ENCODE data around the gene CTSK. TPM values are rescaled to one million over a fixed set of nuclear protein-coding genes. Genes with fewer than 3 reads are reported as not detected.
A peak's percentile ranks its signal among the peaks of the same experiment; 100 is the strongest.
"Not testable (repeated sequence)": the region's sequence is repeated elsewhere in the genome, so short reads cannot be mapped to it uniquely, and the experiment has no call there.

The CTSK gene
- total RNA-seq, 4 donors from 2014 or later = 8.4 to 20.2 (median 17.7) TPM

DNA sequence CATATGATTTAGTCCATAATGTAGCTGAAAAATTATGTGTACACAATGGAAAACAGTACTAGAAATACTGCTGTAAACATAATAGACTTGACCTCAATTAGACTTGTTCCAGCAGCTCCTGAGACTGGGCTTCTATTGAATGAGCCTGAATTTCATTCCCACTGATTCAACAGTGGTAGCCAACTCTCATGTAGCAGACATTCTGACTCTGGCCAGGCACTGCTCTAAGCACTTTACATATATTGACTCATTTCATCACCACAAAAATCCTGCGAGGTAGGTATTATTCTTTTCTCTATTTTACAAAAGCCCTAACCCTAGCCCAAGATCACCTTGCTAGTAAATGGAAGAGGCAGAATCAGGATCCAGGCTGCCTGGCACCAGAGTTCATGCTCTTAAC is 29.7 kb downstream of the CTSK start:
- in situ Hi-C loops (cut with MboI; ENCODE audit: low sequenced_read_pairs in 4 of 4) = no loop called here
- Histone ChIP-seq H3K9me3 (no peaks in the 10 kb centered on the region), H3K4me1 (no peaks in the 10 kb centered on the region), H3K36me3 (no peaks in the 10 kb centered on the region), H3K4me3 (no peak overlapping the region), H3K27me3 (no peaks in the 10 kb centered on the region), H3K27ac (no peak overlapping the region)
- DNase-seq = no peak
- intact Hi-C loops (cut with DNase I; ENCODE audit: low total_unique reads) = no loop called here
- ATAC-seq = no peak
- TF ChIP-seq, protein P1, sequence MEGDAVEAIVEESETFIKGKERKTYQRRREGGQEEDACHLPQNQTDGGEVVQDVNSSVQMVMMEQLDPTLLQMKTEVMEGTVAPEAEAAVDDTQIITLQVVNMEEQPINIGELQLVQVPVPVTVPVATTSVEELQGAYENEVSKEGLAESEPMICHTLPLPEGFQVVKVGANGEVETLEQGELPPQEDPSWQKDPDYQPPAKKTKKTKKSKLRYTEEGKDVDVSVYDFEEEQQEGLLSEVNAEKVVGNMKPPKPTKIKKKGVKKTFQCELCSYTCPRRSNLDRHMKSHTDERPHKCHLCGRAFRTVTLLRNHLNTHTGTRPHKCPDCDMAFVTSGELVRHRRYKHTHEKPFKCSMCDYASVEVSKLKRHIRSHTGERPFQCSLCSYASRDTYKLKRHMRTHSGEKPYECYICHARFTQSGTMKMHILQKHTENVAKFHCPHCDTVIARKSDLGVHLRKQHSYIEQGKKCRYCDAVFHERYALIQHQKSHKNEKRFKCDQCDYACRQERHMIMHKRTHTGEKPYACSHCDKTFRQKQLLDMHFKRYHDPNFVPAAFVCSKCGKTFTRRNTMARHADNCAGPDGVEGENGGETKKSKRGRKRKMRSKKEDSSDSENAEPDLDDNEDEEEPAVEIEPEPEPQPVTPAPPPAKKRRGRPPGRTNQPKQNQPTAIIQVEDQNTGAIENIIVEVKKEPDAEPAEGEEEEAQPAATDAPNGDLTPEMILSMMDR (IDR thresholded peaks at IDR 0.05 in 4 of 5, conservative IDR thresholded peaks at IDR 0.05 in 1 of 5) = no peak
- TF ChIP-seq POLR2A (IDR thresholded peaks at IDR 0.05) = no peak

DNA sequence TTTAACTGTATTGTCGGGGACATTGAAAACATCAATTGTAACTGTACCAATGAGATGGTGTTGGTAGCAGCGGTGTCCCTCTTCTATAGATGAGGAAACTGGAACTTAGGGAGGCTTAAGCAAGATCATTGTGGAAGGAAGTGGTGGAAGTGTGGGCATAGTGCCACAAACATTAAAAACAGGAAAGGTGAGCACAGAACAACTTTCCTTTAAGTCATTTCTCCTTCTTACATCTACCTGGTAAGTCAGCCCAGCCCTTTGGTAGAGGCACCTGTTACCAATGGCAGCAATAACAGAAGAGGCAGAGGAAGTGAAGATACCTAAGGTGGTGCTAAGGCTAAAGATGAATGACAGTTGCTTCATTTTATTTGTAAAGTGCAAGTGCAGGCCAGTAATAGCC is 30.5 kb downstream of the CTSK start:
- ATAC-seq (no peak), DNase-seq (no peak)
- intact Hi-C loops (cut with DNase I; ENCODE audit: low total_unique reads) = no loop called here
- H3K4me1 ChIP-seq = no peaks in the 10 kb centered on the region
- H3K36me3 ChIP-seq = no peaks in the 10 kb centered on the region
- H3K27me3 ChIP-seq = no peaks in the 10 kb centered on the region
- in situ Hi-C loops (cut with MboI; ENCODE audit: low sequenced_read_pairs in 4 of 4) = no loop called here
- no peak overlapping the region for H3K27ac ChIP-seq
- H3K9me3 ChIP-seq = no peaks in the 10 kb centered on the region
- TF ChIP-seq POLR2A (IDR thresholded peaks at IDR 0.05) = no peak
- TF ChIP-seq, protein P1 (IDR thresholded peaks at IDR 0.05 in 4 of 5, conservative IDR thresholded peaks at IDR 0.05 in 1 of 5) = no peak
- no peak overlapping the region for H3K4me3 ChIP-seq

GRCh38 chr1:150775931-150776505 is 32.0 kb downstream of the CTSK start:
- H3K27ac ChIP-seq; DNase-seq; H3K36me3 ChIP-seq; in situ Hi-C loops (cut with MboI; ENCODE audit: low sequenced_read_pairs in 4 of 4); H3K27me3 ChIP-seq; intact Hi-C loops (cut with DNase I; ENCODE audit: low total_unique reads); H3K9me3 ChIP-seq; H3K4me3 ChIP-seq; H3K4me1 ChIP-seq; ATAC-seq: not testable (repeated sequence)

DNA sequence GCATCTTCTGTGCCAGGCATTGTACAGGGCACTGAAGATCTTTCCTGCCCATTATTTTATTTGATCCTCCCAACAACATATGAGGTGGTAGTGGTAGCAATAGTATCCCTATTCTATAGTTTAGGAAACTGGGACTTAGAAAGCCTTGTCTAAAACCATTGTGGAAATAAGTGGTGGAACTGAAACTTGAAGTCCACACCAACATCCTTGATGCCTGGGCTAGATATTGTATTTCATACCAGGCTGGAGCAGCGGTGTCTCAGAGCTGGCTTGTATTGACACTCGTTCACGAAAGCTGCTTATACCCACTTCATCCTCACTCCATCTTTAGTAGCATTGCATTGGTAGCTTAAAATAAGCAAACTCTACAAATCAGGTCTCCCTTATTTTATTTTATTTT is 32.8 kb downstream of the CTSK start:
- H3K27me3 ChIP-seq = no peaks in the 10 kb centered on the region
- intact Hi-C loops (cut with DNase I; ENCODE audit: low total_unique reads) (no loop called here), in situ Hi-C loops (cut with MboI; ENCODE audit: low sequenced_read_pairs in 4 of 4) (no loop called here)
- no peaks in the 10 kb centered on the region for H3K9me3 ChIP-seq
- no peak for DNase-seq
- H3K4me1 ChIP-seq = no peaks in the 10 kb centered on the region
- TF ChIP-seq, protein P1 (IDR thresholded peaks at IDR 0.05 in 4 of 5, conservative IDR thresholded peaks at IDR 0.05 in 1 of 5) = no peak
- TF ChIP-seq POLR2A (IDR thresholded peaks at IDR 0.05) = no peak
- no peak overlapping the region for H3K4me3 ChIP-seq
- H3K36me3 ChIP-seq = no peaks in the 10 kb centered on the region
- ATAC-seq = no peak
- H3K27ac ChIP-seq = no peak overlapping the region

- H3K36me3 ChIP-seq = no peaks in the 10 kb centered on the region
These were observed 35.7 kb downstream of the CTSK start for GRCh38 chr1:150772326-150772725.

GRCh38 chr1:150767704-150768103 is 40.4 kb downstream of the CTSK start:
- in situ Hi-C loops (cut with MboI; ENCODE audit: low sequenced_read_pairs in 4 of 4); H3K4me3 ChIP-seq; H3K9me3 ChIP-seq; H3K27me3 ChIP-seq; H3K27ac ChIP-seq; ATAC-seq; intact Hi-C loops (cut with DNase I; ENCODE audit: low total_unique reads); DNase-seq; H3K36me3 ChIP-seq; H3K4me1 ChIP-seq: not testable (repeated sequence)

More at GRCh38 chr1:150772326-150772725, 35.7 kb downstream of the CTSK start:
- DNase-seq (no peak), ATAC-seq (no peak)
- Histone ChIP-seq H3K4me1 (no peaks in the 10 kb centered on the region), H3K27ac (no peak overlapping the region), H3K4me3 (no peak overlapping the region), H3K27me3 (no peaks in the 10 kb centered on the region), H3K9me3 (no peaks in the 10 kb centered on the region)
- TF ChIP-seq, protein P1 (IDR thresholded peaks at IDR 0.05 in 4 of 5, conservative IDR thresholded peaks at IDR 0.05 in 1 of 5) = no peak
- no peak for TF ChIP-seq POLR2A (IDR thresholded peaks at IDR 0.05)
- in situ Hi-C loops (cut with MboI; ENCODE audit: low sequenced_read_pairs in 4 of 4) = no loop called here
- intact Hi-C loops (cut with DNase I; ENCODE audit: low total_unique reads) = no loop called here

DNA sequence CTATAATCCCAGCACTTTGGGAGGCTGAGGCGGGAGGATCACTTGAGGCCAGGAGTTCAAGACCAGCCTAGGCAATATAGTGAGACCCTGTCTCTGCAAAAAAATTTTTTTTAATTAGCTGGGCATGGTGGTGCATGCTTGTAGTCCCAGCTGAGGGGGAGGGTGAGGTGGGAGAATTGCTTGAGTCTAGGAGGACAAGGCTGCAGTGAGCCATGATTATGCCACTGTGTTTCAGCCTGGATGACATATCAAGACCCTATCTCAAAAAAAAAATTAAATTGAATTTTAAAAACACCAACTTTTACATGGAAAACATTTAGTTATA is 42.1 kb downstream of the CTSK start:
- in situ Hi-C loops (cut with MboI; ENCODE audit: low sequenced_read_pairs in 4 of 4); intact Hi-C loops (cut with DNase I; ENCODE audit: low total_unique reads): not testable (repeated sequence)
- peak overlapping the region in 1 of 4 donors; percentile 5 for H3K27ac ChIP-seq

More for the DNA sequence above, 42.1 kb downstream of the CTSK start:
- ATAC-seq, H3K27me3 ChIP-seq, H3K36me3 ChIP-seq, DNase-seq, H3K4me1 ChIP-seq, H3K9me3 ChIP-seq: not testable (repeated sequence)
- H3K4me3 ChIP-seq = peak overlapping the region in 1 of 4 donors; percentile 38

Measured in gastrocnemius medialis (tissue), 4 donors.